A673 (cell line): ENCODE results near the gene SCN3B. TPM values are rescaled to one million over a fixed set of nuclear protein-coding genes. Genes with fewer than 3 reads are reported as not detected.

ENCODE experiments used
- BruUV-seq: library from RNA; stranded (reverse); fragments of 400-500 nt; replicated peaks from 2 replicates; lab custom pipeline; 2021; lab: Mats Ljungman, UMichigan
- CTCF ChIA-PET: fragments of 300-600 bp; sonication (Branson Sonifier 250); formaldehyde crosslinking; loops from one replicate; lab custom pipeline; 2022; ENCODE audit warnings: antibody characterized with exemption; lab: Charles Lee
- POLR2A ChIA-PET: fragments of 300-600 bp; sonication (Branson Sonifier 250); formaldehyde crosslinking; loops from one replicate; lab custom pipeline; 2022; ENCODE audit warnings: antibody characterized with exemption; ENCODE audit not compliant: low non-redundant PET; lab: Charles Lee
- DNase-seq: peaks from one replicate; pipeline ENCODE4 v3.0.0-alpha.2; 2015; ENCODE audit warnings: low spot score
- H3K27ac ChIP-seq: fragments of 200-600 bp; sonication (generic); 2 replicates; pipeline ENCODE4 v1.5.1; 2016; ENCODE audit warnings: mixed run types, low read depth, mild to moderate bottlenecking, mixed read lengths, antibody characterized with exemption, low read length; ENCODE audit not compliant: poor library complexity, severe bottlenecking
- H3K27me3 ChIP-seq: fragments of 200-600 bp; sonication (generic); replicated peaks from 2 replicates; pipeline ENCODE4 v1.6.1; 2017; ENCODE audit warnings: mixed run types, low read depth, mild to moderate bottlenecking, mixed read lengths, antibody characterized with exemption, low read length; ENCODE audit not compliant: insufficient read depth, poor library complexity
- H3K36me3 ChIP-seq: fragments of 200-600 bp; sonication (generic); 2 replicates; pipeline ENCODE4 v1.6.1; 2016; ENCODE audit warnings: mixed run types, mild to moderate bottlenecking, mixed read lengths, antibody characterized with exemption, low read length; ENCODE audit not compliant: insufficient read depth, poor library complexity, severe bottlenecking
- H3K4me1 ChIP-seq: fragments of 200-600 bp; sonication (generic); 2 replicates; pipeline ENCODE4 v1.6.1; 2017; ENCODE audit warnings: mixed run types, mild to moderate bottlenecking, mixed read lengths, antibody characterized with exemption, low read length; ENCODE audit not compliant: insufficient read depth, poor library complexity, severe bottlenecking
- H3K4me3 ChIP-seq: fragments of 200-600 bp; sonication (generic); 2 replicates; pipeline ENCODE4 v1.5.1; 2016; ENCODE audit warnings: low read depth, mixed run types, mild to moderate bottlenecking, mixed read lengths, low read length; ENCODE audit not compliant: poor library complexity, severe bottlenecking
- H3K9me3 ChIP-seq: fragments of 200-600 bp; sonication (generic); 2 replicates; pipeline ENCODE4 v1.6.1; 2016; ENCODE audit warnings: mixed run types, low read depth, mild to moderate bottlenecking, mixed read lengths, antibody characterized with exemption, low read length; ENCODE audit not compliant: poor library complexity, severe bottlenecking
- EZH2 ChIP-seq: fragments of 200-600 bp; sonication (generic); IDR thresholded peaks from 2 replicates; pipeline ENCODE4 v1.6.1; 2017; ENCODE audit warnings: borderline replicate concordance, low read depth, mild to moderate bottlenecking, mixed read lengths, antibody characterized with exemption, low read length; ENCODE audit not compliant: poor library complexity, severe bottlenecking
- intact Hi-C: fragments of 100-400 bp; cut with micrococcal nuclease; formaldehyde crosslinking; loops from one replicate; pipeline ENCODE4 v1.10.0; 2022; ENCODE audit not compliant: unreplicated experiment
- total RNA-seq: library from RNA; stranded (reverse); gene quantifications from 2 replicates; pipeline ENCODE4 v1.2.3, GENCODE V29; 2021
- TF ChIP-seq, protein P1 (sequence below): fragments of 300-800, 200-600 bp; sonication (generic); conservative IDR thresholded peaks from 2 replicates; pipeline ENCODE4 v1.5.1; 2017; ENCODE audit warnings: low read depth, mild to moderate bottlenecking, antibody characterized with exemption, low read length, moderate library complexity, mixed read lengths

Gene SCN3B
- total RNA-seq, 1 experiment from 2014 or later: 0.13 TPM

DNA sequence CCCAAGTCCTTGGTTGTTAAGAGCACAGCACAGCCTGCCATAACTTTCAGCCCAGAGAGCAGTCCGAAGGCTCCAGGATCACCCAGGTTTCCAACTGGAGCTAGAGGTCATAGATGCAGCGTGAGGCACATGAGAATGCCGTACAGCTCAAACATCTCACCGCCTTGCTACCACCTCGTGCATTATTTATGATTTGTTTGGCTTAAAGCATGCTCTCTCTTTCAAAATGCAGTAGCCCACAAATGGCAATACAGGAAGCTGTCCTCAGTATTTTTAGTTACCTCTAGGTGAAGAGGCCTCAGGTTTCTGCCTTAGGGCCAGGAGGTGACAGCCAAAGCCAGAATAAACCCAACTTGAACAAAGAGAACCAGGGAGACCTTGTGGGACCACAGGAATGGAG lies 14.4 kb downstream of the SCN3B start:
- H3K27ac ChIP-seq: no peak overlapping the region
- intact Hi-C loops: no loop called here
- TF ChIP-seq EZH2: no peak
- TF ChIP-seq, protein P1, sequence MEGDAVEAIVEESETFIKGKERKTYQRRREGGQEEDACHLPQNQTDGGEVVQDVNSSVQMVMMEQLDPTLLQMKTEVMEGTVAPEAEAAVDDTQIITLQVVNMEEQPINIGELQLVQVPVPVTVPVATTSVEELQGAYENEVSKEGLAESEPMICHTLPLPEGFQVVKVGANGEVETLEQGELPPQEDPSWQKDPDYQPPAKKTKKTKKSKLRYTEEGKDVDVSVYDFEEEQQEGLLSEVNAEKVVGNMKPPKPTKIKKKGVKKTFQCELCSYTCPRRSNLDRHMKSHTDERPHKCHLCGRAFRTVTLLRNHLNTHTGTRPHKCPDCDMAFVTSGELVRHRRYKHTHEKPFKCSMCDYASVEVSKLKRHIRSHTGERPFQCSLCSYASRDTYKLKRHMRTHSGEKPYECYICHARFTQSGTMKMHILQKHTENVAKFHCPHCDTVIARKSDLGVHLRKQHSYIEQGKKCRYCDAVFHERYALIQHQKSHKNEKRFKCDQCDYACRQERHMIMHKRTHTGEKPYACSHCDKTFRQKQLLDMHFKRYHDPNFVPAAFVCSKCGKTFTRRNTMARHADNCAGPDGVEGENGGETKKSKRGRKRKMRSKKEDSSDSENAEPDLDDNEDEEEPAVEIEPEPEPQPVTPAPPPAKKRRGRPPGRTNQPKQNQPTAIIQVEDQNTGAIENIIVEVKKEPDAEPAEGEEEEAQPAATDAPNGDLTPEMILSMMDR: no peak
- no peaks in the 10 kb centered on the region for H3K9me3 ChIP-seq
- peaks cover 17% of the 10 kb centered on the region for H3K27me3 ChIP-seq
- H3K4me3 ChIP-seq: no peak overlapping the region
- CTCF ChIA-PET: interaction anchor here (0.6 to 3.1 kb wide), 3 partner anchors 67 to 355 kb away, joined by 3 to 16 read pairs (median 13); partner anchors contain the start of gene OR10G6
- H3K4me1 ChIP-seq: no peaks in the 10 kb centered on the region
- H3K36me3 ChIP-seq: no peaks in the 10 kb centered on the region
- POLR2A ChIA-PET: no interaction called here
- no peak for DNase-seq
- no TSS peak for BruUV-seq

DNA sequence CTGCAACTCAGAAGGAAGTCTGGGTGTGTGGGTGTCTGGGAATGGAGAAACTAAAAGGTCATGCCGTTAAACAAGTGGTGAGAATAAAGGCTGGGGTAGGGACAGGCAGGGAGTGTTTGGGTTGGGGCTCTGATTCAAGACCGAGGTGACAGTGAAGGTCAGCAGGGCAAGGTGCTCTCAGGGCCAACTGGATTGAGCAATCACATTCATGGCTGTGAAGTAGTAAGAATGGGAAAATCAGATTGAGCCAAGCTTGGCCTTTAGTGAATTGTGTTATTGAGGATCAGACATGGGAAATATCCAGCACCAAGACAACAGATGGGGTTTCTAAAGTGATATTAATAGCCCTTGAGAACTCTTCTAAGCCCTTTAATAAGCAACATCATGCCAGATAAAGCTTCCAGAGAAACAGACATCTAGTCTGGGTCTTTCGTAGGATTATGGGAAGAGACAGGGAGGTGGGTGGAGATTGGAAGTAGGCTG lies 24.3 kb downstream of the SCN3B start:
- TF ChIP-seq EZH2: no peak
- TF ChIP-seq, protein P1: no peak
- peaks cover 10% of the 10 kb centered on the region for H3K27me3 ChIP-seq
- no peaks in the 10 kb centered on the region for H3K36me3 ChIP-seq
- H3K4me3 ChIP-seq: no peak overlapping the region
- no peaks in the 10 kb centered on the region for H3K9me3 ChIP-seq
- no peak overlapping the region for H3K27ac ChIP-seq
- no peaks in the 10 kb centered on the region for H3K4me1 ChIP-seq
- ChIA-PET POLR2A (no interaction called here), CTCF (no interaction called here)
- no peak for DNase-seq
- intact Hi-C loops: no loop called here
- BruUV-seq: no TSS peak

DNA sequence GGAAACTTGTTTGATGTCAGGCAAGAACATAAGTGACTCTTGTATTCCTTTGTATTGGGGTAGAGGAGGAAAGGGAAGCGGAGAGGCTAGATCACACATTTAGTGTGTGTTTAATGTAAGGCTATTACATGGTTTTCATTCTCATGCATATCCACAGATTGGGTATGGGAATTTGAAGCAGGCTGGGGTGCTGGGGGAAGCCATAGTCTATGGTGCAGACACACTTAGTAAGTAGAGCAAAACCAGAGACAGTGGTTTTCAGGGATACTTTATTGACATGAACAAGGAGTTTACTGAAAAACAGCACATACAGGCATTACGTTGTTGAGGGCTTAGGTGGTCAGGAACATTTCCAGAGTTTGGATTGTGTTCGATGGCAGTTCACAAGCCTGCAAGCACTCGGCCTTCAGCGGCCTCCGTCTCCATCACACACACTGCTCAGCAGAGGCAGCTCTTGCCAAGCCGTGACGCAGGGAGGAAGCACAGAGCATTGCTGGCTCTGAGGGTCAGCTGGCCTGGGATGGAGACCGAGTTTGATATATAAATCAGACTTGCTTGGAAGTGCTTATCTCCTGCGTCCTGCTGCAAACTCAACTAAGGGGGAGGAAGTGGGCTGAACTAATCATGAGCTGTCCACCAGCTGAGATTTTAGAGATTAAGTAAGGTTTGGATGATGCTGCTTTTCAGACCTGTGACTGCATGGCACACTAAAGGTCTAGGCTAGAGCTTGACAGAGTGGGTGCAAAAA lies 25.3 kb downstream of the SCN3B start:
- H3K36me3 ChIP-seq: no peaks in the 10 kb centered on the region
- POLR2A ChIA-PET: no interaction called here
- no peaks in the 10 kb centered on the region for H3K9me3 ChIP-seq
- CTCF ChIA-PET: no interaction called here
- intact Hi-C loops: no loop called here
- no peak overlapping the region for H3K27ac ChIP-seq
- no peak overlapping the region for H3K4me3 ChIP-seq
- H3K4me1 ChIP-seq: no peaks in the 10 kb centered on the region
- peaks cover 3% of the 10 kb centered on the region for H3K27me3 ChIP-seq
- TF ChIP-seq, protein P1: no peak
- TF ChIP-seq EZH2: no peak
- DNase-seq: no peak
- BruUV-seq: no TSS peak
